IMR-90 (cell line): Measurements from ENCODE around the gene ITGB4. TPM values are rescaled to one million over a fixed set of nuclear protein-coding genes. Genes with fewer than 3 reads are reported as not detected.

ENCODE experiments used
- ATAC-seq: fragments of 200-7000 bp; cut with Tn5 transposase; 2 replicates; pipeline ENCODE4 v1.9.1; 2020; ENCODE audit warnings: low read depth, mild to moderate bottlenecking, moderate library complexity
- BruUV-seq: library from RNA; stranded (reverse); fragments of 400-500 nt; replicated peaks from 2 replicates; lab custom pipeline; 2021; lab: Mats Ljungman, UMichigan
- CTCF ChIA-PET: fragments of 300-600 bp; formaldehyde crosslinking; extraction: SDS; loops from one replicate; lab custom pipeline; 2021; ENCODE audit warnings: antibody characterized with exemption; lab: Yijun Ruan, JAX
- POLR2A ChIA-PET: fragments of 300-600 bp; sonication (Branson Sonifier 250); formaldehyde crosslinking; loops from one replicate; lab custom pipeline; 2022; ENCODE audit warnings: antibody characterized with exemption; ENCODE audit not compliant: unreplicated experiment; lab: Charles Lee
- DNase-seq: peaks from one replicate; pipeline ENCODE4 v3.0.0; 2013
- H2AFZ ChIP-seq: replicated peaks from 2 replicates; pipeline ENCODE3; 2013; ENCODE audit warnings: low read length, mild to moderate bottlenecking; ENCODE audit not compliant: poor library complexity
- H2AK5ac ChIP-seq: 2 replicates; pipeline ENCODE4 v1.6.1; 2013; ENCODE audit warnings: low read depth, low read length, inconsistent platforms
- H2AK9ac ChIP-seq: replicated peaks from 2 replicates; pipeline ENCODE3; 2013; ENCODE audit warnings: mild to moderate bottlenecking, low read depth, low read length, moderate library complexity; ENCODE audit not compliant: poor library complexity
- H2BK120ac ChIP-seq: 2 replicates; pipeline ENCODE4 v1.6.1; 2013; ENCODE audit warnings: low read depth, low read length, inconsistent platforms
- H2BK15ac ChIP-seq: 3 replicates; pipeline ENCODE4 v1.6.1; 2013; ENCODE audit warnings: low read depth, low read length, inconsistent platforms
- H2BK20ac ChIP-seq: 2 replicates; pipeline ENCODE4 v1.6.1; 2013; ENCODE audit warnings: low read depth, mild to moderate bottlenecking, inconsistent platforms, low read length, moderate library complexity
- H2BK5ac ChIP-seq: 2 replicates; pipeline ENCODE4 v1.6.1; 2013; ENCODE audit warnings: mild to moderate bottlenecking, low read depth, low read length, inconsistent platforms; ENCODE audit not compliant: poor library complexity, severe bottlenecking
- H3K14ac ChIP-seq: replicated peaks from 2 replicates; pipeline ENCODE4 v1.6.1; 2013; ENCODE audit warnings: low read depth, low read length, inconsistent platforms
- H3K18ac ChIP-seq: 2 replicates; pipeline ENCODE4 v1.6.1; 2013; ENCODE audit warnings: low read depth, low read length, control low read depth
- H3K23ac ChIP-seq: 2 replicates; pipeline ENCODE4 v1.6.1; 2013; ENCODE audit warnings: low read depth, low read length, inconsistent platforms
- H3K27ac ChIP-seq: 2 replicates; pipeline ENCODE4 v1.5.1; 2013; ENCODE audit warnings: mild to moderate bottlenecking, control low read depth, low read length; ENCODE audit not compliant: insufficient read depth
- H3K27me3 ChIP-seq: 2 replicates; pipeline ENCODE4 v1.6.1; 2013; ENCODE audit warnings: low read length; ENCODE audit not compliant: control insufficient read depth, insufficient read depth
- H3K36me3 ChIP-seq: 2 replicates; pipeline ENCODE4 v1.6.1; 2013; ENCODE audit warnings: low read length, mixed read lengths; ENCODE audit not compliant: control insufficient read depth, insufficient read depth
- H3K4ac ChIP-seq: 2 replicates; pipeline ENCODE4 v1.6.1; 2013; ENCODE audit warnings: low read depth, low read length, inconsistent platforms
- H3K4me1 ChIP-seq: 2 replicates; pipeline ENCODE4 v1.6.1; 2013; ENCODE audit warnings: low read length, mixed read lengths; ENCODE audit not compliant: control insufficient read depth, insufficient read depth
- H3K4me2 ChIP-seq: 2 replicates; pipeline ENCODE4 v1.6.1; 2013; ENCODE audit warnings: low read depth, mild to moderate bottlenecking, control low read depth, low read length, moderate library complexity
- H3K4me3 ChIP-seq: 2 replicates; pipeline ENCODE4 v1.5.1; 2013; ENCODE audit warnings: low read depth, mild to moderate bottlenecking, control low read depth, low read length, moderate library complexity; ENCODE audit not compliant: insufficient read depth
- H3K56ac ChIP-seq: 2 replicates; pipeline ENCODE4 v1.6.1; 2013; ENCODE audit warnings: low read length, inconsistent platforms; ENCODE audit not compliant: insufficient read depth; ENCODE audit errors: extremely low read depth
- H3K79me1 ChIP-seq, 2 experiments: 2 replicates each; pipeline ENCODE4 v1.6.1; 2013; ENCODE audit warnings: low read length in 2 of 2, inconsistent platforms in 1 of 2, low read depth in 1 of 2
- H3K9ac ChIP-seq: 2 replicates; pipeline ENCODE4 v1.6.1; 2013; ENCODE audit warnings: low read depth, low read length, control low read depth
- H3K9me1 ChIP-seq: 2 replicates; pipeline ENCODE4 v1.6.1; 2013; ENCODE audit warnings: low read length, inconsistent platforms; ENCODE audit not compliant: insufficient read depth
- H3K9me3 ChIP-seq: 2 replicates; pipeline ENCODE4 v1.6.1; 2013; ENCODE audit warnings: low read length; ENCODE audit not compliant: control insufficient read depth, insufficient read depth
- H4K20me1 ChIP-seq: 2 replicates; pipeline ENCODE4 v1.6.1; 2013; ENCODE audit warnings: low read length, inconsistent platforms; ENCODE audit not compliant: insufficient read depth
- H4K5ac ChIP-seq: 2 replicates; pipeline ENCODE4 v1.6.1; 2013; ENCODE audit warnings: mild to moderate bottlenecking, low read depth, low read length, control low read depth
- H4K8ac ChIP-seq, 2 experiments: 2 replicates each; pipeline ENCODE4 v1.6.1; 2013; ENCODE audit warnings: low read depth in 2 of 2, low read length in 2 of 2, control low read depth in 1 of 2, inconsistent platforms in 1 of 2
- H4K91ac ChIP-seq: 2 replicates; pipeline ENCODE4 v1.6.1; 2013; ENCODE audit warnings: low read depth, low read length, inconsistent platforms; ENCODE audit not compliant: insufficient read depth
- BHLHE40 ChIP-seq: fragments of 150-350 bp; IDR thresholded peaks from 2 replicates; pipeline ENCODE4 v1.6.1; 2016; ENCODE audit warnings: mild to moderate bottlenecking, low read depth, low read length
- CEBPB ChIP-seq: IDR thresholded peaks from 2 replicates; pipeline ENCODE4 v1.6.1; 2012; ENCODE audit warnings: low read depth, low read length, improper control_type of control experiment
- CHD1 ChIP-seq: IDR thresholded peaks from 2 replicates; pipeline ENCODE4 v1.6.1; 2012; ENCODE audit warnings: low read depth, low read length, improper control_type of control experiment
- FOS ChIP-seq: fragments of 150-350 bp; IDR thresholded peaks from 2 replicates; pipeline ENCODE4 v1.6.1; 2016; ENCODE audit warnings: low read depth, low read length
- MAFK ChIP-seq: IDR thresholded peaks from 2 replicates; pipeline ENCODE4 v1.6.1; 2012; ENCODE audit warnings: low read depth, low read length, improper control_type of control experiment
- MAZ ChIP-seq: IDR thresholded peaks from 2 replicates; pipeline ENCODE4 v1.6.1; 2012; ENCODE audit warnings: low read depth, mild to moderate bottlenecking, low read length, improper control_type of control experiment, moderate library complexity, borderline replicate concordance
- MXI1 ChIP-seq: IDR thresholded peaks from 2 replicates; pipeline ENCODE4 v1.6.1; 2012; ENCODE audit warnings: low read depth, mild to moderate bottlenecking, low read length, moderate library complexity, borderline replicate concordance
- NFE2L2 ChIP-seq: fragments of 150-350 bp; IDR thresholded peaks from 2 replicates; pipeline ENCODE4 v1.6.1; 2016; ENCODE audit warnings: low read depth, mild to moderate bottlenecking, low read length
- POLR2A ChIP-seq: IDR thresholded peaks from 2 replicates; pipeline ENCODE4 v1.6.1; 2012; ENCODE audit warnings: mild to moderate bottlenecking, low read depth, low read length
- RAD21 ChIP-seq: IDR thresholded peaks from 2 replicates; pipeline ENCODE4 v1.6.1; 2012; ENCODE audit warnings: low read length, improper control_type of control experiment
- RCOR1 ChIP-seq: IDR thresholded peaks from 2 replicates; pipeline ENCODE4 v1.6.1; 2012; ENCODE audit warnings: mild to moderate bottlenecking, low read length, improper control_type of control experiment; ENCODE audit not compliant: insufficient replicate concordance
- WGBS, 2 experiments: methylation state at CpG; one replicate each; pipeline versions ENCODE4 v1.1.5 to v1.1.7; 2013; ENCODE audit warnings: missing lambda C conversion rate in 2 of 2; ENCODE audit not compliant: insufficient read length in 1 of 2; ENCODE audit errors: extremely low coverage in 2 of 2; 5-methylcytosine and 5-hydroxymethylcytosine counted together
- dilution Hi-C: fragments of 300-500 bp; cut with HindIII; formaldehyde crosslinking; loops from one replicate; pipeline ENCODE4 v1.14.3; 2018; ENCODE audit warnings: low sequenced_read_pairs; ENCODE audit not compliant: unreplicated experiment
- in situ Hi-C: fragments of 300-500 bp; cut with MboI; formaldehyde crosslinking; loops from 3 replicates; pipeline ENCODE4 v1.14.3; 2019; ENCODE audit warnings: low sequenced_read_pairs, inconsistent platforms, mixed read lengths
- intact Hi-C: fragments of 100-400 bp; cut with micrococcal nuclease; formaldehyde crosslinking; loops from 2 replicates; pipeline ENCODE4 v1.10.0; 2022
- polyA plus RNA-seq, 3 experiments: library from polyadenylated mRNA; depleted of rRNA; stranded (reverse); fragments of >200 nt; gene quantifications; 2 replicates each; pipeline ENCODE4 v1.2.3, GENCODE V29; 2012; ENCODE audit warnings: low replicate concordance in 1 of 3
- total RNA-seq: library from RNA; depleted of rRNA; stranded (reverse); fragments of >200 nt; gene quantifications from 2 replicates; pipeline ENCODE4 v1.2.3, GENCODE V29; 2012
- TF ChIP-seq, protein P1 (sequence below): fragments of 150-350 bp; IDR thresholded peaks from 2 replicates; pipeline ENCODE4 v1.6.1; 2017; ENCODE audit warnings: mild to moderate bottlenecking, antibody characterized with exemption, low read length, low read depth
- TF ChIP-seq, protein P2 (sequence below): fragments of 150-350 bp; IDR thresholded peaks from 2 replicates; pipeline ENCODE4 v1.6.1; 2016; ENCODE audit warnings: low read depth, mild to moderate bottlenecking, low read length, moderate library complexity, borderline replicate concordance

Gene ITGB4
- total and polyA plus RNA-seq, 2 of the 4 experiments (the other 2 are of a cell fraction) = under 0.01 to 0.27 TPM

DNA sequence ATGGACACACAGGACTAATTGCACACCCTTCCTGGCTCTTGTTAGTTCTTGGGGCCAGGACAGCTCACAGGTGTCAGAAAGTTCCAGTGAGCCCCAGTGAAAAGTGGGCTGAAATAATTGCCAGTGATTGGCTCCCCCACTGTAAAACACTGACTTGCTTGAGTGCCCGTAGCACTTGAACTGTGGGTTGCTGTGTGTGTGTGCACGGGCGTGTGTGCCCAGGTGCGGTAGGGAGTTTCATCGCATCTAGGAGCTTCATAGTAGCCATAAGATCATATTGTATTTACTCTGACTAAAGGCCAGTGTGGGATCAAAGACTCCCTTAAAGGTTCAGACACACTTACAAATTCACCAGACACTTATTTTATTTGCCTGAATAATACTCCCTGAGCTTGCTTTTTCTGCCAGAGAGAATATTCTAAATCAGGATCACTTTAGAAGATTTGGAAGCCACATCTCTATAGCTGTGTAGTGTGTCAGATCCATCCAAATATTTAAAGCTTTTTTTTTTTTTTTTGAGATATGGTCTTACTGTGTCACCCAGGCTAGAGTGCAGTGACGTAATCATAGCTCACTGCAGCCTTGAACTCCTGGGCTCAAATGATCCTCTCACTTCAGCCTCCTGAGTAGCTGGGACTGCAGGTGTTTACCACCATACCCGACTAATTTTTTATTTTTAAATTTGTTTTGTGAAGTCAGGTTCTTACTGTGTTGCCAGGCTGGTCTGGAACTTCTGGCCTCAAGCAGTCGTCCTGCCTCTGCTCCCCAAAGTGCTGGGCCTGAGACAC lies 74.8 kb downstream of the ITGB4 start:
- Histone ChIP-seq H4K5ac (no peak overlapping the region), H3K27ac (no peak overlapping the region), H3K4me1 (peaks cover 1% of the 10 kb centered on the region; the same call in 1 of the 2 replicates), H2BK5ac (no peak overlapping the region), H3K23ac (no peak overlapping the region), H4K8ac (no peak overlapping the region), H2AK5ac (no peak overlapping the region), H3K9ac (no peak overlapping the region), H3K14ac (no peak overlapping the region), H3K9me3 (no peaks in the 10 kb centered on the region), H3K4me2 (no peak overlapping the region), H3K4me3 (no peak overlapping the region), H3K27me3 (no peaks in the 10 kb centered on the region), H3K4ac (no peak overlapping the region), H3K9me1 (peaks cover 2% of the 10 kb centered on the region; the same call in 1 of the 2 replicates), H2BK20ac (no peak overlapping the region), H4K20me1 (no peaks in the 10 kb centered on the region; the same call in 1 of the 2 replicates), H2BK15ac (no peak overlapping the region), H3K18ac (no peak overlapping the region), H2BK120ac (no peak overlapping the region), H3K36me3 (peaks cover 27% of the 10 kb centered on the region), H3K56ac (no peak overlapping the region), H3K79me1 (peaks cover 34 to 63% of the 10 kb centered on the region in 2 experiments), H2AFZ (no peak overlapping the region), H2AK9ac (no peak overlapping the region), H4K91ac (no peak overlapping the region)
- ChIA-PET POLR2A (no interaction called here), CTCF (interaction anchor here (0.7 to 1.0 kb wide), 3 partner anchors 19 to 42 kb away, joined by 3 to 5 read pairs (median 4); no protein-coding TSS in a partner anchor)
- DNase-seq (no peak), ATAC-seq (no peak)
- intact Hi-C loops = no loop called here
- dilution Hi-C loops = no loop called here
- no CpG with 5 or more reads among the region's 8 CpGs for WGBS, 2 experiments
- no peak for TF ChIP-seq MXI1
- TF ChIP-seq RAD21 = no peak
- TF ChIP-seq, protein P1, sequence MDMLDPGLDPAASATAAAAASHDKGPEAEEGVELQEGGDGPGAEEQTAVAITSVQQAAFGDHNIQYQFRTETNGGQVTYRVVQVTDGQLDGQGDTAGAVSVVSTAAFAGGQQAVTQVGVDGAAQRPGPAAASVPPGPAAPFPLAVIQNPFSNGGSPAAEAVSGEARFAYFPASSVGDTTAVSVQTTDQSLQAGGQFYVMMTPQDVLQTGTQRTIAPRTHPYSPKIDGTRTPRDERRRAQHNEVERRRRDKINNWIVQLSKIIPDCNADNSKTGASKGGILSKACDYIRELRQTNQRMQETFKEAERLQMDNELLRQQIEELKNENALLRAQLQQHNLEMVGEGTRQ = no peak
- no peak for TF ChIP-seq MAFK
- no peak for TF ChIP-seq FOS
- no peak for TF ChIP-seq CHD1
- TF ChIP-seq NFE2L2 = no peak
- TF ChIP-seq, protein P2, sequence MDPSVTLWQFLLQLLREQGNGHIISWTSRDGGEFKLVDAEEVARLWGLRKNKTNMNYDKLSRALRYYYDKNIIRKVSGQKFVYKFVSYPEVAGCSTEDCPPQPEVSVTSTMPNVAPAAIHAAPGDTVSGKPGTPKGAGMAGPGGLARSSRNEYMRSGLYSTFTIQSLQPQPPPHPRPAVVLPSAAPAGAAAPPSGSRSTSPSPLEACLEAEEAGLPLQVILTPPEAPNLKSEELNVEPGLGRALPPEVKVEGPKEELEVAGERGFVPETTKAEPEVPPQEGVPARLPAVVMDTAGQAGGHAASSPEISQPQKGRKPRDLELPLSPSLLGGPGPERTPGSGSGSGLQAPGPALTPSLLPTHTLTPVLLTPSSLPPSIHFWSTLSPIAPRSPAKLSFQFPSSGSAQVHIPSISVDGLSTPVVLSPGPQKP = no peak
- TF ChIP-seq CEBPB = no peak
- no peak for TF ChIP-seq RCOR1
- no peak for TF ChIP-seq BHLHE40
- TF ChIP-seq POLR2A = no peak
- no peak for TF ChIP-seq MAZ
- in situ Hi-C loops = no loop called here
- BruUV-seq = no TSS peak
